ENCODE data around the gene SPRED1. TPM values are rescaled to one million over a fixed set of nuclear protein-coding genes. Genes with fewer than 3 reads are reported as not detected.

Gene SPRED1
- total and polyA plus RNA-seq, 2 experiments from 2014 or later = 11.4 to 44.0 TPM

DNA sequence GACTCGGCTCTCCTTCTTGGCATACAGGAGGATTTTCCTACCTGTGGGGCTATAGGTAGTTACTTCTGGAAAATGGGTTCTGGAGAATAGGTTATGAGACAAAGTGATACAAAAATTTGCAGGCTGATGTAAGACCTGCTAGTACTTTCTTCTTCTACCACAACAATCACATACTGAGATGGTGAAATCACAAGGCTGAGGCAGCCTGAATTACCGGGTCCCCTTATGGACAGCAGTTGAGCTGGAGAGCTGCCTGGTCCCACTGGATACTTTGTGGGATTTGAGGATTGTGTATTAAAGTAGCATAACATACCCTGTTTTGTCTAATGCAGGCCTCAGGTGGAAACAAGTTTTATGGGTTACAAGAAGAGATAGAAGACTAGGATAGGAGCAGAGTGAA lies 114.8 kb downstream of the SPRED1 start (continued):
- no peak for TF ChIP-seq EZH2 (IDR thresholded peaks at IDR 0.05; ENCODE audit: low read depth, unreplicated experiment)
- TF ChIP-seq, protein P1, sequence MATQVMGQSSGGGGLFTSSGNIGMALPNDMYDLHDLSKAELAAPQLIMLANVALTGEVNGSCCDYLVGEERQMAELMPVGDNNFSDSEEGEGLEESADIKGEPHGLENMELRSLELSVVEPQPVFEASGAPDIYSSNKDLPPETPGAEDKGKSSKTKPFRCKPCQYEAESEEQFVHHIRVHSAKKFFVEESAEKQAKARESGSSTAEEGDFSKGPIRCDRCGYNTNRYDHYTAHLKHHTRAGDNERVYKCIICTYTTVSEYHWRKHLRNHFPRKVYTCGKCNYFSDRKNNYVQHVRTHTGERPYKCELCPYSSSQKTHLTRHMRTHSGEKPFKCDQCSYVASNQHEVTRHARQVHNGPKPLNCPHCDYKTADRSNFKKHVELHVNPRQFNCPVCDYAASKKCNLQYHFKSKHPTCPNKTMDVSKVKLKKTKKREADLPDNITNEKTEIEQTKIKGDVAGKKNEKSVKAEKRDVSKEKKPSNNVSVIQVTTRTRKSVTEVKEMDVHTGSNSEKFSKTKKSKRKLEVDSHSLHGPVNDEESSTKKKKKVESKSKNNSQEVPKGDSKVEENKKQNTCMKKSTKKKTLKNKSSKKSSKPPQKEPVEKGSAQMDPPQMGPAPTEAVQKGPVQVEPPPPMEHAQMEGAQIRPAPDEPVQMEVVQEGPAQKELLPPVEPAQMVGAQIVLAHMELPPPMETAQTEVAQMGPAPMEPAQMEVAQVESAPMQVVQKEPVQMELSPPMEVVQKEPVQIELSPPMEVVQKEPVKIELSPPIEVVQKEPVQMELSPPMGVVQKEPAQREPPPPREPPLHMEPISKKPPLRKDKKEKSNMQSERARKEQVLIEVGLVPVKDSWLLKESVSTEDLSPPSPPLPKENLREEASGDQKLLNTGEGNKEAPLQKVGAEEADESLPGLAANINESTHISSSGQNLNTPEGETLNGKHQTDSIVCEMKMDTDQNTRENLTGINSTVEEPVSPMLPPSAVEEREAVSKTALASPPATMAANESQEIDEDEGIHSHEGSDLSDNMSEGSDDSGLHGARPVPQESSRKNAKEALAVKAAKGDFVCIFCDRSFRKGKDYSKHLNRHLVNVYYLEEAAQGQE (IDR thresholded peaks at IDR 0.05; ENCODE audit: unreplicated experiment) = no peak
- TF ChIP-seq STAT1 (IDR thresholded peaks at IDR 0.05; ENCODE audit: unreplicated experiment) = no peak

DNA sequence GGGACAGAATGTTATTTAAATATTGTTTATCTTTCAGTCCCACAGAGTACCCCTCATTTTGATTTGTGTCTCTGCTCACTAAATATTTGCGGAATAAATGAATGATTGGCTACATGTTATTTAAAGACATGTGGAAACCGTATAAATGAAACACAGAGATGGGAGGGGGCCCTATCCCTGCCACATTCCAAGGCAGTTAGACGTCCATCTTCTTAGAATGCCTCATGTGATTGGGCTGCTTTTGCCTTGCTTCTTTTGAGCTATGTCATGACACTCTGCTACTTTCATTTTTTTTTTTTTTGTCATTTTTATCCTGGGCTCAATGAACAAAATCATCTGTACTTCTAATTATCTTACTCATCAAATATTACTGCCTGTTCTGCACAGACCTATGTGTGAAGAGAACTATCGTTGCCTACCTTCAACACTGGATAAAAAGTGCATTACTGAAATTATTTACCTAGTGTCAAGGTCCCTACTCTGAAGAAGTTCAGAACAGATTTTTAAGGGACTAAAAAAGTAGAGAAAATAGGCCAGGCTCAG lies 117.4 kb downstream of the SPRED1 start:
- peaks cover 2% of the 10 kb centered on the region for H3K27me3 Mint-ChIP-seq (ENCODE audit: insufficient read depth, low read depth, poor library complexity)
- no peaks in the 10 kb centered on the region for H3K4me1 ChIP-seq (ENCODE audit: insufficient read depth)
- no peak overlapping the region for H3K27ac ChIP-seq (ENCODE audit: low read depth)
- no peaks in the 10 kb centered on the region for H3K79me2 ChIP-seq (replicated peaks; ENCODE audit: insufficient read depth)
- H2AFZ ChIP-seq = no peak overlapping the region
- H3K9me2 ChIP-seq (ENCODE audit: insufficient read depth) = peaks cover 9% of the 10 kb centered on the region; the same call in 1 of the 2 replicates
- H3K27ac Mint-ChIP-seq = no peak overlapping the region
- H3K36me3 Mint-ChIP-seq (ENCODE audit: low read depth) = no peaks in the 10 kb centered on the region
- H3F3A ChIP-seq (replicated peaks; ENCODE audit: low read depth) = no peaks in the 10 kb centered on the region
- DNase-seq (ENCODE audit: low spot score) (peak; percentile 21), ATAC-seq (no peak)
- H4K20me1 ChIP-seq (replicated peaks; ENCODE audit: insufficient read depth) = no peaks in the 10 kb centered on the region
- H3K4me2 ChIP-seq = no peak overlapping the region
- no peaks in the 10 kb centered on the region; the same call in 2 of the 3 replicates for H3K9me3 Mint-ChIP-seq
- no peak overlapping the region for H3K4me3 Mint-ChIP-seq
- no peak overlapping the region for H3K4me3 ChIP-seq
- no peaks in the 10 kb centered on the region for H3K27me3 ChIP-seq (ENCODE audit: insufficient read depth)
- peaks cover 8% of the 10 kb centered on the region; the same call in 2 of the 3 replicates for H3K4me1 Mint-ChIP-seq
- no peak for TF ChIP-seq CREB1 (CRISPR knock-in tag; IDR thresholded peaks at IDR 0.05; ENCODE audit: low read depth)
- TF ChIP-seq, protein P2, sequence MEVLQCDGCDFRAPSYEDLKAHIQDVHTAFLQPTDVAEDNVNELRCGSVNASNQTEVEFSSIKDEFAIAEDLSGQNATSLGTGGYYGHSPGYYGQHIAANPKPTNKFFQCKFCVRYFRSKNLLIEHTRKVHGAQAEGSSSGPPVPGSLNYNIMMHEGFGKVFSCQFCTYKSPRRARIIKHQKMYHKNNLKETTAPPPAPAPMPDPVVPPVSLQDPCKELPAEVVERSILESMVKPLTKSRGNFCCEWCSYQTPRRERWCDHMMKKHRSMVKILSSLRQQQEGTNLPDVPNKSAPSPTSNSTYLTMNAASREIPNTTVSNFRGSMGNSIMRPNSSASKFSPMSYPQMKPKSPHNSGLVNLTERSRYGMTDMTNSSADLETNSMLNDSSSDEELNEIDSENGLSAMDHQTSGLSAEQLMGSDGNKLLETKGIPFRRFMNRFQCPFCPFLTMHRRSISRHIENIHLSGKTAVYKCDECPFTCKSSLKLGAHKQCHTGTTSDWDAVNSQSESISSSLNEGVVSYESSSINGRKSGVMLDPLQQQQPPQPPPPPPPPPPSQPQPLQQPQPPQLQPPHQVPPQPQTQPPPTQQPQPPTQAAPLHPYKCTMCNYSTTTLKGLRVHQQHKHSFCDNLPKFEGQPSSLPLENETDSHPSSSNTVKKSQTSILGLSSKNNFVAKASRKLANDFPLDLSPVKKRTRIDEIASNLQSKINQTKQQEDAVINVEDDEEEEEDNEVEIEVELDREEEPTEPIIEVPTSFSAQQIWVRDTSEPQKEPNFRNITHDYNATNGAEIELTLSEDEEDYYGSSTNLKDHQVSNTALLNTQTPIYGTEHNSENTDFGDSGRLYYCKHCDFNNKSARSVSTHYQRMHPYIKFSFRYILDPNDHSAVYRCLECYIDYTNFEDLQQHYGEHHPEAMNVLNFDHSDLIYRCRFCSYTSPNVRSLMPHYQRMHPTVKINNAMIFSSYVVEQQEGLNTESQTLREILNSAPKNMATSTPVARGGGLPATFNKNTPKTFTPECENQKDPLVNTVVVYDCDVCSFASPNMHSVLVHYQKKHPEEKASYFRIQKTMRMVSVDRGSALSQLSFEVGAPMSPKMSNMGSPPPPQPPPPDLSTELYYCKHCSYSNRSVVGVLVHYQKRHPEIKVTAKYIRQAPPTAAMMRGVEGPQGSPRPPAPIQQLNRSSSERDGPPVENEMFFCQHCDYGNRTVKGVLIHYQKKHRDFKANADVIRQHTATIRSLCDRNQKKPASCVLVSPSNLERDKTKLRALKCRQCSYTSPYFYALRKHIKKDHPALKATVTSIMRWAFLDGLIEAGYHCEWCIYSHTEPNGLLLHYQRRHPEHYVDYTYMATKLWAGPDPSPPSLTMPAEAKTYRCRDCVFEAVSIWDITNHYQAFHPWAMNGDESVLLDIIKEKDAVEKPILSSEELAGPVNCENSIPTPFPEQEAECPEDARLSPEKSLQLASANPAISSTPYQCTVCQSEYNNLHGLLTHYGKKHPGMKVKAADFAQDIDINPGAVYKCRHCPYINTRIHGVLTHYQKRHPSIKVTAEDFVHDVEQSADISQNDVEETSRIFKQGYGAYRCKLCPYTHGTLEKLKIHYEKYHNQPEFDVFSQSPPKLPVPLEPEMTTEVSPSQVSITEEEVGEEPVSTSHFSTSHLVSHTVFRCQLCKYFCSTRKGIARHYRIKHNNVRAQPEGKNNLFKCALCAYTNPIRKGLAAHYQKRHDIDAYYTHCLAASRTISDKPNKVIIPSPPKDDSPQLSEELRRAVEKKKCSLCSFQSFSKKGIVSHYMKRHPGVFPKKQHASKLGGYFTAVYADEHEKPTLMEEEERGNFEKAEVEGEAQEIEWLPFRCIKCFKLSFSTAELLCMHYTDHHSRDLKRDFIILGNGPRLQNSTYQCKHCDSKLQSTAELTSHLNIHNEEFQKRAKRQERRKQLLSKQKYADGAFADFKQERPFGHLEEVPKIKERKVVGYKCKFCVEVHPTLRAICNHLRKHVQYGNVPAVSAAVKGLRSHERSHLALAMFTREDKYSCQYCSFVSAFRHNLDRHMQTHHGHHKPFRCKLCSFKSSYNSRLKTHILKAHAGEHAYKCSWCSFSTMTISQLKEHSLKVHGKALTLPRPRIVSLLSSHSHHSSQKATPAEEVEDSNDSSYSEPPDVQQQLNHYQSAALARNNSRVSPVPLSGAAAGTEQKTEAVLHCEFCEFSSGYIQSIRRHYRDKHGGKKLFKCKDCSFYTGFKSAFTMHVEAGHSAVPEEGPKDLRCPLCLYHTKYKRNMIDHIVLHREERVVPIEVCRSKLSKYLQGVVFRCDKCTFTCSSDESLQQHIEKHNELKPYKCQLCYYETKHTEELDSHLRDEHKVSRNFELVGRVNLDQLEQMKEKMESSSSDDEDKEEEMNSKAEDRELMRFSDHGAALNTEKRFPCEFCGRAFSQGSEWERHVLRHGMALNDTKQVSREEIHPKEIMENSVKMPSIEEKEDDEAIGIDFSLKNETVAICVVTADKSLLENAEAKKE (CRISPR knock-in tag; IDR thresholded peaks at IDR 0.05) = no peak
- no peaks in the 10 kb centered on the region for H3K36me3 ChIP-seq (ENCODE audit: insufficient read depth)

All from GM23338 (cell line).